Myocyte (in vitro differentiated cells): ENCODE data around the gene ERVV-1. TPM values are rescaled to one million over a fixed set of nuclear protein-coding genes. Genes with fewer than 3 reads are reported as not detected.
"Not testable (repeated sequence)": the region's sequence is repeated elsewhere in the genome, so short reads cannot be mapped to it uniquely, and the experiment has no call there.

Source experiments
- DNase-seq: peaks from one replicate; pipeline ENCODE4 v3.0.0-alpha.2; 2012; ENCODE audit warnings: low read depth
- total RNA-seq: library from RNA; depleted of rRNA; stranded (reverse); fragments of >200 nt; gene quantifications from 2 replicates; pipeline ENCODE4 v1.2.3, GENCODE V29; 2014

The ERVV-1 gene
- total RNA-seq, 1 donor from 2014 or later = not detected

- no peak for DNase-seq
These were observed 6.0 kb downstream of the ERVV-1 start for GRCh38 chr19:53019684-53020083.

GRCh38 chr19:53028306-53028705 is 14.6 kb downstream of the ERVV-1 start:
- DNase-seq = not testable (repeated sequence)

GRCh38 chr19:53034054-53034453 is 20.3 kb downstream of the ERVV-1 start:
- no peak for DNase-seq

GRCh38 chr19:53034948-53035675 is 21.4 kb downstream of the ERVV-1 start:
- DNase-seq = no peak

- DNase-seq = peak; percentile 71
These were observed 23.7 kb downstream of the ERVV-1 start for GRCh38 chr19:53037101-53038097.

- DNase-seq = no peak
These were observed 27.6 kb downstream of the ERVV-1 start for GRCh38 chr19:53041366-53041765.

- DNase-seq = no peak
These were observed 31.8 kb downstream of the ERVV-1 start for GRCh38 chr19:53045536-53045935.

GRCh38 chr19:53047379-53047778 is 33.7 kb downstream of the ERVV-1 start:
- no peak for DNase-seq

GRCh38 chr19:53055117-53055516 is 41.4 kb downstream of the ERVV-1 start:
- DNase-seq = no peak

GRCh38 chr19:53057904-53058580 is 44.3 kb downstream of the ERVV-1 start:
- no peak for DNase-seq

Other genes with a start within 250 kb of the ERVV-1 start
- gene ZNF600, start 227.1 kb upstream of the ERVV-1 start, total RNA-seq = 2.4 and 2.8 TPM in 2 replicates
- 15.0 and 18.9 TPM in 2 replicates for gene ZNF28, start 192.3 kb upstream of the ERVV-1 start, total RNA-seq
- gene ZNF468, start 156.3 kb upstream of the ERVV-1 start, total RNA-seq = 18.0 and 19.4 TPM in 2 replicates
- 10.2 and 12.6 TPM in 2 replicates for gene ZNF320, start 116.3 kb upstream of the ERVV-1 start, total RNA-seq
- 0.40 and 0.73 TPM in 2 replicates for gene ZNF888, start 90.5 kb upstream of the ERVV-1 start, total RNA-seq
- gene ZNF816, start 51.0 kb upstream of the ERVV-1 start, total RNA-seq = 4.7 and 6.2 TPM in 2 replicates
- gene ERVV-2, start 30.8 kb downstream of the ERVV-1 start, total RNA-seq = not detected in 2 replicates
- 22.1 and 35.0 TPM in 2 replicates for gene ZNF160, start 89.5 kb downstream of the ERVV-1 start, total RNA-seq
- 3.7 and 6.9 TPM in 2 replicates for gene ZNF415, start 119.0 kb downstream of the ERVV-1 start, total RNA-seq
- gene ZNF347, start 145.1 kb downstream of the ERVV-1 start, total RNA-seq = 2.5 and 5.4 TPM in 2 replicates
- not detected in 2 replicates for gene ZNF665, start 179.4 kb downstream of the ERVV-1 start, total RNA-seq
- 5.8 and 10.6 TPM in 2 replicates for gene ZNF677, start 241.0 kb downstream of the ERVV-1 start, total RNA-seq
- not detected in 2 replicates for gene VN1R2, start 244.4 kb downstream of the ERVV-1 start, total RNA-seq